Neural progenitor cell (in vitro differentiated cells): Measurements from ENCODE around the gene AGPAT4. TPM values are rescaled to one million over a fixed set of nuclear protein-coding genes. Genes with fewer than 3 reads are reported as not detected.
A peak's percentile ranks its signal among the peaks of the same experiment; 100 is the strongest.

Source experiments
- DNase-seq: peaks from one replicate; pipeline ENCODE4 v3.0.0-alpha.2; 2016; ENCODE audit warnings: low spot score
- H2AFZ ChIP-seq: fragments of 200-600 bp; sonication (generic); replicated peaks from 2 replicates; pipeline ENCODE4 v1.6.1; 2016; ENCODE audit warnings: antibody characterized with exemption
- H3F3A ChIP-seq: fragments of 200-600 bp; sonication (generic); 2 replicates; pipeline ENCODE4 v1.6.1; 2016; ENCODE audit warnings: antibody characterized with exemption, low read depth
- H3K27ac ChIP-seq: fragments of 200-600 bp; sonication (generic); 2 replicates; pipeline ENCODE4 v1.5.1; 2016; ENCODE audit warnings: mild to moderate bottlenecking
- H3K27me3 ChIP-seq: fragments of 200-600 bp; sonication (generic); 2 replicates; pipeline ENCODE4 v1.6.1; 2016; ENCODE audit warnings: mild to moderate bottlenecking, moderate library complexity
- H3K36me3 ChIP-seq: fragments of 200-600 bp; sonication (generic); 2 replicates; pipeline ENCODE4 v1.5.1; 2016
- H3K4me1 ChIP-seq: fragments of 200-600 bp; sonication (generic); 2 replicates; pipeline ENCODE4 v1.6.1; 2016; ENCODE audit warnings: mixed run types
- H3K4me2 ChIP-seq: fragments of 200-600 bp; sonication (generic); 2 replicates; pipeline ENCODE4 v1.6.1; 2016
- H3K4me3 ChIP-seq: fragments of 200-600 bp; sonication (generic); 2 replicates; pipeline ENCODE4 v1.5.1; 2016
- H3K79me2 ChIP-seq: fragments of 200-600 bp; sonication (generic); 2 replicates; pipeline ENCODE4 v1.6.1; 2016; ENCODE audit warnings: low read depth
- H3K9ac ChIP-seq: fragments of 200-600 bp; sonication (generic); 2 replicates; pipeline ENCODE4 v1.6.1; 2016
- H3K9me3 ChIP-seq: fragments of 200-600 bp; sonication (generic); 2 replicates; pipeline ENCODE4 v1.5.1; 2016; ENCODE audit warnings: low read depth
- H4K20me1 ChIP-seq: fragments of 200-600 bp; sonication (generic); 2 replicates; pipeline ENCODE4 v1.6.1; 2016; ENCODE audit warnings: low read depth
- H3K27ac Mint-ChIP-seq: 3 replicates; pipeline ENCODE4 v1.8.0; 2021; ENCODE audit warnings: mixed read lengths
- H3K27me3 Mint-ChIP-seq: 2 replicates; pipeline ENCODE4 v1.8.0; 2022; ENCODE audit warnings: low read depth, mild to moderate bottlenecking, inconsistent platforms, moderate library complexity, mixed read lengths; ENCODE audit not compliant: insufficient read depth
- H3K36me3 Mint-ChIP-seq: 3 replicates; pipeline ENCODE4 v1.8.0; 2021; ENCODE audit warnings: mixed read lengths
- H3K4me1 Mint-ChIP-seq: 3 replicates; pipeline ENCODE4 v1.8.0; 2021; ENCODE audit warnings: mixed read lengths
- H3K4me3 Mint-ChIP-seq: 3 replicates; pipeline ENCODE4 v1.8.0; 2021; ENCODE audit warnings: mild to moderate bottlenecking, moderate library complexity, mixed read lengths
- H3K9me3 Mint-ChIP-seq: 3 replicates; pipeline ENCODE4 v1.8.0; 2020; ENCODE audit warnings: mixed read lengths
- EZH2 ChIP-seq: fragments of 200-600 bp; sonication (generic); IDR thresholded peaks from 2 replicates; pipeline ENCODE4 v1.6.1; 2017; ENCODE audit warnings: antibody characterized with exemption, mild to moderate bottlenecking, moderate library complexity
- EZH2phosphoT487 ChIP-seq: fragments of 200-600 bp; sonication (generic); IDR thresholded peaks from 2 replicates; pipeline ENCODE4 v1.6.1; 2017; ENCODE audit warnings: antibody characterized with exemption
- total RNA-seq: library from RNA; depleted of rRNA; stranded (reverse); fragments of >200 nt; gene quantifications from 2 replicates; pipeline ENCODE4 v1.2.3, GENCODE V29; 2015; ENCODE audit warnings: low replicate concordance
- TF ChIP-seq, protein P1 (sequence below): fragments of 200-600 bp; sonication (generic); IDR thresholded peaks from 2 replicates; pipeline ENCODE4 v1.5.1; 2017; ENCODE audit warnings: antibody characterized with exemption, mild to moderate bottlenecking

The AGPAT4 gene
- total RNA-seq, 1 donor from 2014 or later = 30.5 TPM

DNA sequence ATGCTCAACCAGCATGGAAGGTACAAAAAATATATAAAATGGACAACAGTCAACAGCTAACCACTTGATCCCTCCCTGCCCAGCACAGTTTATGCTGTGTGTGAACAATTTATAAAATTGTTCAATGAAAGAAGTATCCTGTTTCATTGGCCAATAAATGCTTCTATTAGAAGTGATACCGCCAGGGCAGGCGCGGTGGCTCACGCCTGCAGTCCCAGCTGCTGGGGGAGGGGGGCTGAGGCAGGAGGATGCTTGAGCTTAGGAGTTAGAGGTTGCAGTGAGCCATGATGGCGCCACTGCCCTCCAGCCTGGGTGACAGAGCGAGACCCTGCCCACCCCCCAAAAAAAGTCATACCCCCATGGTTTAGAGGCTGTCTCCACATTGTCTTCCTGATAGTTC is 4.6 kb downstream of the AGPAT4 start:
- Histone ChIP-seq H3K4me2 (no peak overlapping the region), H3K9ac (no peak overlapping the region), H4K20me1 (peaks cover 80% of the 10 kb centered on the region), H3K27ac (no peak overlapping the region), H3K79me2 (peaks cover 87% of the 10 kb centered on the region), H3K36me3 (no peaks in the 10 kb centered on the region), H3K9me3 (no peaks in the 10 kb centered on the region), H3K27me3 (no peaks in the 10 kb centered on the region), H3K4me1 (peaks cover 40% of the 10 kb centered on the region), H3F3A (peaks cover 34% of the 10 kb centered on the region), H2AFZ (no peak overlapping the region), H3K4me3 (no peak overlapping the region)
- Mint-ChIP-seq H3K9me3 (peaks cover 9% of the 10 kb centered on the region), H3K27ac (no peak overlapping the region), H3K36me3 (peaks cover 47% of the 10 kb centered on the region), H3K4me3 (no peak overlapping the region), H3K4me1 (peaks cover 36% of the 10 kb centered on the region), H3K27me3 (peaks cover 3% of the 10 kb centered on the region)
- TF ChIP-seq, protein P1, sequence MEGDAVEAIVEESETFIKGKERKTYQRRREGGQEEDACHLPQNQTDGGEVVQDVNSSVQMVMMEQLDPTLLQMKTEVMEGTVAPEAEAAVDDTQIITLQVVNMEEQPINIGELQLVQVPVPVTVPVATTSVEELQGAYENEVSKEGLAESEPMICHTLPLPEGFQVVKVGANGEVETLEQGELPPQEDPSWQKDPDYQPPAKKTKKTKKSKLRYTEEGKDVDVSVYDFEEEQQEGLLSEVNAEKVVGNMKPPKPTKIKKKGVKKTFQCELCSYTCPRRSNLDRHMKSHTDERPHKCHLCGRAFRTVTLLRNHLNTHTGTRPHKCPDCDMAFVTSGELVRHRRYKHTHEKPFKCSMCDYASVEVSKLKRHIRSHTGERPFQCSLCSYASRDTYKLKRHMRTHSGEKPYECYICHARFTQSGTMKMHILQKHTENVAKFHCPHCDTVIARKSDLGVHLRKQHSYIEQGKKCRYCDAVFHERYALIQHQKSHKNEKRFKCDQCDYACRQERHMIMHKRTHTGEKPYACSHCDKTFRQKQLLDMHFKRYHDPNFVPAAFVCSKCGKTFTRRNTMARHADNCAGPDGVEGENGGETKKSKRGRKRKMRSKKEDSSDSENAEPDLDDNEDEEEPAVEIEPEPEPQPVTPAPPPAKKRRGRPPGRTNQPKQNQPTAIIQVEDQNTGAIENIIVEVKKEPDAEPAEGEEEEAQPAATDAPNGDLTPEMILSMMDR = no peak
- TF ChIP-seq EZH2 (no peak), EZH2phosphoT487 (no peak)
- DNase-seq = no peak

DNA sequence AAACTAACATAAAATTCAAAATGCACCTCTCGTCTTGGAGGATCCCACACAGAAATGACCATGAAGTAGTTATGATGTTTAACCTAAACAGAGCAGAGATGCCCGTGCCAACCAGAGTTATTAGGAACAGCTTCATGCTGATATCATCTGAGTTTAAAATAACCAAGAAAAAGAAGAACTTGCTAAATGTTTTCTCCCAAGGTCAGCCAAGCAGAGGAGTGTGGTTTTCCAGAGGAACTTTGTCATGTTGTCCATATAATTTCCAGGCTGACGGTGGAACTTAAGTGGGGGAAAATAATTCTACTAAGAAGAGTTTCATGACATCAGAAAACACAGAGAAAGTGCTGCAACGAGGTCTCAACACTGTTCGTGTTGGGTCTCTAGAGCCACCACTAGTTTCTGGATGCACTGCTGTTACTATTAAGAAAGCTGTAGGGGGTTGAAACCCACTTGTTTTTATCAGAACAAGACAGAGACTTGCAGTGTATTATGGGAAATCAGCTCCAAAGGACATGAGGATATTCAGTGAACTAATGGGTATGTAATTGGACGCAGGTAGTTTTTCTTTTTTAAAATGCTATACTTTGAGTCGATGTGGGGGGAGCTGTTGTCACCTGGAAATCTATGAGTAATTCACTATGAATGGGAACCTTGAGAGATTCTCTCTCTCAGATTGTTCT is 5.2 kb downstream of the AGPAT4 start:
- H3K27ac ChIP-seq = no peak overlapping the region
- no peak overlapping the region for H3K4me3 ChIP-seq
- H3K36me3 ChIP-seq = no peaks in the 10 kb centered on the region
- peaks cover 94% of the 10 kb centered on the region for H3K79me2 ChIP-seq
- H3K27me3 ChIP-seq = no peaks in the 10 kb centered on the region
- DNase-seq = no peak
- peaks cover 28% of the 10 kb centered on the region for H3F3A ChIP-seq
- Mint-ChIP-seq H3K9me3 (peaks cover 9% of the 10 kb centered on the region), H3K4me1 (peaks cover 34% of the 10 kb centered on the region), H3K27me3 (peaks cover 3% of the 10 kb centered on the region), H3K36me3 (peaks cover 51% of the 10 kb centered on the region), H3K4me3 (no peak overlapping the region), H3K27ac (no peak overlapping the region)
- no peak overlapping the region for H3K9ac ChIP-seq
- no peak for TF ChIP-seq EZH2
- no peak for TF ChIP-seq EZH2phosphoT487
- TF ChIP-seq, protein P1 = no peak
- H3K9me3 ChIP-seq = no peaks in the 10 kb centered on the region
- H2AFZ ChIP-seq = no peak overlapping the region
- H3K4me2 ChIP-seq = no peak overlapping the region
- peaks cover 40% of the 10 kb centered on the region for H3K4me1 ChIP-seq
- peaks cover 86% of the 10 kb centered on the region for H4K20me1 ChIP-seq

DNA sequence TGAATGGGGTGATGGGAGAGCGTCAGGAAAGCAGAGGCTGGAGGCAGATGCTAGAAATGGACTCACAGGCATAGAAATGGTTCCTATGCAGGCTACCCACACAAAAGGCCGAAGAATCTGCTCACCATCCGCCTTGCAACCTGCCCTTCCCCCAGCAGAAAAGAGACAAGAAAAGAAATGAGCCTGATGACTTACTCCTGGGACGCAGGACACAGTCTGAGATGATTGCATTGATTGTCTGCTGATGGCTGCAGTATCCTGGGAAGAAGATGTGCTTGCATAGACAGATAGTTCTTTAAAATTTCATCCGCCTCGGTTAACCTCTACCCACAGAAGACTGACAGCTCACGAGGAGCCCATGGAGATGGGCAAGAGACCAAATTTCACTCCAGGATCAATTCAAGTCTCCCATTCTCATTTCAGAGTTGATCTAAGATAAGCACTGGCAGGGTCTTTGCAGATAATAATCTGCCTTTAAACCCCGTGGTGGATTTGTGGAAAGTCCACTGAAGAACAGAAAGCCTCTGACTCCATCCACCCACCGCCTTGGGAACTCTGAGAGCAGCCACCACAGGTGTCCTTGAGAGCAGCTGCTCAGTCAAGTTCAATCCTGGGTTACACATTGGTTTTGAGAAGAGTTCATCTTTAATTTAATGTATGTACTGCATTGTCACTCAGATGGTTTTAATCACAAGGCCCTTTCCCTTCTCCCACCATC is 7.2 kb downstream of the AGPAT4 start:
- Histone ChIP-seq H4K20me1 (peaks cover 96% of the 10 kb centered on the region), H3K4me1 (peaks cover 33% of the 10 kb centered on the region), H3K4me3 (no peak overlapping the region), H3K79me2 (peaks cover 97% of the 10 kb centered on the region), H3K36me3 (no peaks in the 10 kb centered on the region), H3K9ac (no peak overlapping the region), H3K27me3 (no peaks in the 10 kb centered on the region), H3F3A (peaks cover 9% of the 10 kb centered on the region), H3K4me2 (no peak overlapping the region), H3K27ac (no peak overlapping the region), H3K9me3 (no peaks in the 10 kb centered on the region), H2AFZ (no peak overlapping the region)
- Mint-ChIP-seq H3K4me3 (no peak overlapping the region), H3K4me1 (peaks cover 27% of the 10 kb centered on the region), H3K36me3 (peaks cover 60% of the 10 kb centered on the region), H3K27ac (peak overlapping the region; percentile 32), H3K9me3 (peaks cover 9% of the 10 kb centered on the region), H3K27me3 (peaks cover 3% of the 10 kb centered on the region)
- DNase-seq = no peak
- TF ChIP-seq EZH2phosphoT487 = no peak
- TF ChIP-seq, protein P1 = no peak
- TF ChIP-seq EZH2 = no peak
